WTC11 (cell line): ENCODE results near the gene CADM1. TPM values are rescaled to one million over a fixed set of nuclear protein-coding genes. Genes with fewer than 3 reads are reported as not detected.

Source experiments
- ATAC-seq: fragments of 200-7000 bp; cut with Tn5 transposase; 2 replicates; pipeline ENCODE4 v1.10.0; 2021; ENCODE audit warnings: mild to moderate bottlenecking, moderate library complexity
- CTCF ChIA-PET: fragments of 300-600 bp; sonication (Branson Sonifier 250); formaldehyde crosslinking; loops from one replicate; lab custom pipeline; 2021; ENCODE audit warnings: antibody characterized with exemption; lab: Charles Lee
- POLR2A ChIA-PET: fragments of 350-600 bp; sonication (Branson Sonifier 250); formaldehyde crosslinking; loops from one replicate; lab custom pipeline; 2021; ENCODE audit warnings: antibody characterized with exemption; lab: Charles Lee
- DNase-seq: peaks from one replicate; pipeline ENCODE4 v3.0.0; 2021; ENCODE audit warnings: low spot score
- H3K27ac Mint-ChIP-seq: 2 replicates; pipeline ENCODE4 v1.8.0; 2021; ENCODE audit warnings: mixed read lengths
- H3K27me3 Mint-ChIP-seq: 2 replicates; pipeline ENCODE4 v1.8.0; 2021; ENCODE audit warnings: low read depth, mild to moderate bottlenecking, moderate library complexity, mixed read lengths
- H3K36me3 Mint-ChIP-seq: 2 replicates; pipeline ENCODE4 v1.8.0; 2021; ENCODE audit warnings: mixed read lengths
- H3K4me1 Mint-ChIP-seq: 2 replicates; pipeline ENCODE4 v1.8.0; 2022; ENCODE audit warnings: mixed read lengths
- H3K4me3 Mint-ChIP-seq: 2 replicates; pipeline ENCODE4 v1.8.0; 2021; ENCODE audit warnings: mild to moderate bottlenecking, moderate library complexity, mixed read lengths
- H3K9me3 Mint-ChIP-seq: 2 replicates; pipeline ENCODE4 v1.8.0; 2021; ENCODE audit warnings: mixed read lengths
- ATF6 ChIP-seq: sonication (generic); formaldehyde crosslinking; IDR thresholded peaks from 2 replicates; pipeline ENCODE4 v1.8.1; 2023; ENCODE audit warnings: mild to moderate bottlenecking, missing genetic modification reagents
- CDX4 ChIP-seq: fragments of 250-450 bp; sonication (Bioruptor Pico); IDR thresholded peaks from 2 replicates; pipeline ENCODE4 v1.9.0; 2021; ENCODE audit warnings: moderate library complexity, mild to moderate bottlenecking, inconsistent platforms, borderline replicate concordance
- GABPB1 ChIP-seq: sonication (generic); formaldehyde crosslinking; IDR thresholded peaks from 2 replicates; pipeline ENCODE4 v1.8.1; 2023; ENCODE audit warnings: mild to moderate bottlenecking, missing genetic modification reagents
- NFATC4 ChIP-seq: fragments of 250-450 bp; sonication (Bioruptor Pico); IDR thresholded peaks from 2 replicates; pipeline ENCODE4 v1.9.0; 2021; ENCODE audit warnings: mild to moderate bottlenecking
- NFYB ChIP-seq: sonication (generic); formaldehyde crosslinking; conservative IDR thresholded peaks from 2 replicates; pipeline ENCODE4 v1.8.0; 2022; ENCODE audit warnings: low read depth, missing genetic modification reagents
- PRDM15 ChIP-seq: sonication (generic); formaldehyde crosslinking; IDR thresholded peaks from 2 replicates; pipeline ENCODE4 v1.8.0; 2022; ENCODE audit warnings: missing genetic modification reagents
- PREB ChIP-seq: sonication (generic); formaldehyde crosslinking; IDR thresholded peaks from 2 replicates; pipeline ENCODE4 v1.8.1; 2022; ENCODE audit warnings: mild to moderate bottlenecking, missing genetic modification reagents, moderate library complexity, borderline replicate concordance
- ZNF281 ChIP-seq: sonication (generic); formaldehyde crosslinking; IDR thresholded peaks from 2 replicates; pipeline ENCODE4 v1.8.0; 2023; ENCODE audit warnings: mild to moderate bottlenecking, missing genetic modification reagents
- ZNF512 ChIP-seq: sonication (generic); formaldehyde crosslinking; IDR thresholded peaks from 2 replicates; pipeline ENCODE4 v1.8.1; 2022; ENCODE audit warnings: missing genetic modification reagents, borderline replicate concordance
- total RNA-seq: library from RNA; stranded (reverse); gene quantifications from 3 replicates; pipeline ENCODE4 v1.2.3, GENCODE V29; 2021

The CADM1 gene
- total RNA-seq, 1 experiment from 2014 or later, result 26.8 TPM

GRCh38 chr11:115146425-115146824 lies 357.8 kb downstream of the CADM1 start:
- CTCF ChIA-PET, result interaction anchor here (0.9 kb wide), 1 partner anchor 372 kb away, joined by 4 read pairs; no protein-coding TSS in a partner anchor
- ATAC-seq, result no peak

GRCh38 chr11:115145324-115145723 lies 358.9 kb downstream of the CADM1 start:
- H3K27me3 Mint-ChIP-seq, result no peaks in the 10 kb centered on the region; the same call in 1 of the 2 replicates
- H3K27ac Mint-ChIP-seq, result no peak overlapping the region
- no peak for DNase-seq
- CTCF ChIA-PET, result no interaction called here
- ATAC-seq, result no peak
- no peaks in the 10 kb centered on the region for H3K36me3 Mint-ChIP-seq
- no peaks in the 10 kb centered on the region for H3K9me3 Mint-ChIP-seq
- no peak overlapping the region for H3K4me3 Mint-ChIP-seq
- peaks cover 2% of the 10 kb centered on the region for H3K4me1 Mint-ChIP-seq
- POLR2A ChIA-PET, result no interaction called here
- TF ChIP-seq ATF6 (CRISPR knock-in tag), result no peak
- no peak for TF ChIP-seq ZNF512
- TF ChIP-seq GABPB1 (CRISPR knock-in tag), result no peak
- TF ChIP-seq NFATC4 (CRISPR knock-in tag), result no peak

More at GRCh38 chr11:115146425-115146824, 357.8 kb downstream of the CADM1 start:
- no peak for TF ChIP-seq PREB (CRISPR knock-in tag)
- no peak for TF ChIP-seq ZNF281 (CRISPR knock-in tag)
- no peak for TF ChIP-seq PRDM15 (CRISPR knock-in tag)
- TF ChIP-seq NFATC4 (CRISPR knock-in tag), result no peak
- TF ChIP-seq CDX4, result no peak
- no peak for TF ChIP-seq NFYB (CRISPR knock-in tag)
- H3K9me3 Mint-ChIP-seq, result no peaks in the 10 kb centered on the region
- no peaks in the 10 kb centered on the region; the same call in 1 of the 2 replicates for H3K27me3 Mint-ChIP-seq
- no peak overlapping the region for H3K4me3 Mint-ChIP-seq
- H3K27ac Mint-ChIP-seq, result no peak overlapping the region
- H3K4me1 Mint-ChIP-seq, result no peaks in the 10 kb centered on the region
- no peak for DNase-seq
- no peaks in the 10 kb centered on the region for H3K36me3 Mint-ChIP-seq
- POLR2A ChIA-PET, result no interaction called here
